ENCODE data around the gene SLC6A9.

Gene SLC6A9

GRCh38 chr1:44031252-44032169 is at the start of gene SLC6A9:
TSS of gene SLC6A9 (minus strand) at chr1:44031462. CDS start at chr1:44024277, 7,185 bp downstream.
- DNase-seq: no peak

GRCh38 chr1:44079566-44079965 is 48.3 kb upstream of the SLC6A9 start:
- DNase-seq: no peak

GRCh38 chr1:44078104-44078503 is 46.8 kb upstream of the SLC6A9 start:
- no peak for DNase-seq

- no peak for DNase-seq
Observed at GRCh38 chr1:44077421-44077820, 46.2 kb upstream of the SLC6A9 start.

- no peak for DNase-seq
Observed at GRCh38 chr1:44076066-44076465, 44.8 kb upstream of the SLC6A9 start.

GRCh38 chr1:44074415-44074814 is 43.2 kb upstream of the SLC6A9 start:
- DNase-seq: no peak

- DNase-seq: peak; percentile 78
Observed at GRCh38 chr1:44073528-44073927, 42.3 kb upstream of the SLC6A9 start.

GRCh38 chr1:44072821-44073220 is 41.6 kb upstream of the SLC6A9 start:
- DNase-seq: no peak

- DNase-seq: peak; percentile 69
Observed at GRCh38 chr1:44072204-44072603, 40.9 kb upstream of the SLC6A9 start.

- peak; percentile 51 for DNase-seq
Observed at GRCh38 chr1:44071461-44071860, 40.2 kb upstream of the SLC6A9 start.

GRCh38 chr1:44068442-44068921 is 37.2 kb upstream of the SLC6A9 start:
- peak; percentile 96 for DNase-seq

GRCh38 chr1:44067266-44068250 is 36.3 kb upstream of the SLC6A9 start:
- no peak for DNase-seq

GRCh38 chr1:44062656-44063179 is 31.5 kb upstream of the SLC6A9 start:
- DNase-seq: no peak

GRCh38 chr1:44061857-44062256 is 30.6 kb upstream of the SLC6A9 start:
- DNase-seq: no peak

GRCh38 chr1:44060830-44061267 is 29.6 kb upstream of the SLC6A9 start:
- no peak for DNase-seq

- DNase-seq: no peak
Observed at GRCh38 chr1:44059664-44060355, 28.5 kb upstream of the SLC6A9 start.

- DNase-seq: no peak
Observed at GRCh38 chr1:44059212-44059611, 27.9 kb upstream of the SLC6A9 start.

GRCh38 chr1:44057293-44057692 is 26.0 kb upstream of the SLC6A9 start:
- no peak for DNase-seq

GRCh38 chr1:44053394-44053793 is 22.1 kb upstream of the SLC6A9 start:
- DNase-seq: no peak

GRCh38 chr1:44050261-44050660 is 19.0 kb upstream of the SLC6A9 start:
- DNase-seq: peak; percentile 15

GRCh38 chr1:44049839-44050238 is 18.6 kb upstream of the SLC6A9 start:
- DNase-seq: no peak

GRCh38 chr1:44048532-44049215 is 17.4 kb upstream of the SLC6A9 start:
- no peak for DNase-seq

Measured in MV-4-11 (cell line).